Natural killer cell (primary cell): ENCODE results near the gene RAB3IL1. TPM values are rescaled to one million over a fixed set of nuclear protein-coding genes. Genes with fewer than 3 reads are reported as not detected.

Experiments
- ATAC-seq, 3 donors: fragments of 150-1000 bp in 2 of 3; fragments of 200-7000 bp in 1 of 3; cut with Tn5 transposase; 1 replicate in 1 of 3; 2 replicates in 2 of 3; pipeline ENCODE4 v1.10.0; 2021; ENCODE audit warnings: mild to moderate bottlenecking in 2 of 3, moderate library complexity in 2 of 3
- DNase-seq, 2 donors: peaks; one replicate each; pipeline versions ENCODE4 v3.0.0 to v3.0.0-alpha.2; 2013 to 2021; ENCODE audit warnings: mixed read lengths in 1 of 2
- H3K27ac ChIP-seq: one replicate; pipeline ENCODE4 v1.5.1; 2013; ENCODE audit warnings: mild to moderate bottlenecking, low read length
- H3K27me3 ChIP-seq: one replicate; pipeline ENCODE4 v1.6.1; 2013; ENCODE audit warnings: low read length; ENCODE audit not compliant: control insufficient read depth, insufficient read depth
- H3K36me3 ChIP-seq: one replicate; pipeline ENCODE4 v1.6.1; 2013; ENCODE audit warnings: low read length; ENCODE audit not compliant: control insufficient read depth, insufficient read depth
- H3K4me1 ChIP-seq: one replicate; pipeline ENCODE4 v1.6.1; 2013; ENCODE audit warnings: low read length; ENCODE audit not compliant: control insufficient read depth, insufficient read depth
- H3K4me3 ChIP-seq: one replicate; pipeline ENCODE4 v1.5.1; 2013; ENCODE audit warnings: low read length
- H3K9me3 ChIP-seq: one replicate; pipeline ENCODE4 v1.6.1; 2013; ENCODE audit warnings: low read length; ENCODE audit not compliant: control insufficient read depth, insufficient read depth
- H3K27ac Mint-ChIP-seq, 2 donors: one replicate each; pipeline ENCODE4 v1.8.0; 2022; ENCODE audit warnings: mild to moderate bottlenecking in 2 of 2, mixed read lengths in 2 of 2, moderate library complexity in 1 of 2
- H3K27me3 Mint-ChIP-seq, 2 donors: one replicate each; pipeline ENCODE4 v1.8.0; 2022; ENCODE audit warnings: low read depth in 2 of 2, mixed read lengths in 2 of 2
- H3K36me3 Mint-ChIP-seq: one replicate; pipeline ENCODE4 v1.8.0; 2022; ENCODE audit warnings: mixed read lengths
- H3K4me1 Mint-ChIP-seq, 2 donors: one replicate each; pipeline ENCODE4 v1.8.0; 2022; ENCODE audit warnings: mixed read lengths in 2 of 2
- H3K4me3 Mint-ChIP-seq: one replicate; pipeline ENCODE4 v1.8.0; 2022; ENCODE audit warnings: mild to moderate bottlenecking, moderate library complexity, mixed read lengths
- H3K9me3 Mint-ChIP-seq, 2 donors: one replicate each; pipeline ENCODE4 v1.8.0; 2022; ENCODE audit warnings: mixed read lengths in 2 of 2
- WGBS: methylation state at CpG from one replicate; pipeline ENCODE4 v1.1.7; 2013; ENCODE audit warnings: missing lambda C conversion rate; ENCODE audit not compliant: insufficient coverage; 5-methylcytosine and 5-hydroxymethylcytosine counted together
- intact Hi-C: fragments of 100-400 bp; cut with micrococcal nuclease; formaldehyde crosslinking; loops from one replicate; pipeline ENCODE4 v1.14.2; 2022
- total RNA-seq, 4 donors: library from RNA; stranded (reverse); fragments of 120-200 nt in 1 of 4; gene quantifications; one replicate each; pipeline versions ENCODE4 v1.2.3 to v1.2.4, GENCODE V29; 2013 to 2022
- TF ChIP-seq, protein P1 (sequence below): fragments of 200-600 bp; IDR thresholded peaks from one replicate; pipeline ENCODE4 v1.8.0; 2022; ENCODE audit warnings: antibody characterized with exemption

Gene RAB3IL1
- total RNA-seq, 3 donors from 2014 or later (not counting 1 experiment from before 2014, with no cell fraction given): not detected

DNA sequence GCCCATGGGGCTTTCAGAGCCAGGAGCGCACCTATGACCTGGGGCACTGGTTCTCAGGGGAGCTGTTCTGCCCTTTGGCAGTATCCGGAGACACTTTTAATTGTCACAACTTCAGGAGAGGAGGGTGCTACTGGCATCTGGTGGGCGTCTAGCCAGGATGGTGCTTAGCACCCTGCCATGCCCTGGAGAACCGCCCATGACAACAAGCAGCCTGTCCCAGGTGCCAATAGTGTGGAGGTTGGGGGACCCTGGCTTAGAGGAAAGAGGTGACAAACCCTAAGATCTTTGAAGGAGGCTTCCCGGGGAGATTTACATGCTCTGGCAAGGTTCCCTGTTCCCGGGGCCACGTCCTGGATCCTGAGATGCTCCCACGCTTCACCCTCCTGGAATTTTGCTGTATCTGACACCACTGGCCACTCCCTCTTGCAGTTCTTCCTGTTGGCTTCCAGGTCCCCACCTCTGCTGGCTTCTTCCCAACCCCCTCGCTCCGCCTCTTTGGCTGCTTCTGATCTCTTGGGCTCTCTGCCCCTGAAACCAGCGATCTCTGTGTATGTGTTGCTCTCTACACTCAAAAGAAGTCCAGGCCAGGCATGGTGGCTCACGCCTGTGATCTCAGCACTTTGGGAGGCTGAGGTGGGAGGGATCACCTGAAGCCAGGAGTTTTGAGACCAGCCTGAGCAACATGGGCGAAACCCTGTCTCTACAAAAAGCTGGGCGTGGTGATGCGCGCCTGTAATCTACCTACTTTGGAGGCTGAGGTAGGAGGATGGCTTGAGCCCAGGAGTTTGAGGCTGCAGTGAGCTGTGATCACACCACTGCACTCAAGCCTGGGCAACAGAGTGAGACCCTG is 57.1 kb downstream of the RAB3IL1 start:
- H3K4me1 Mint-ChIP-seq: no peaks in the 10 kb centered on the region
- DNase-seq (no peak), ATAC-seq (no peak)
- Histone ChIP-seq H3K4me3 (no peak overlapping the region), H3K27me3 (no peaks in the 10 kb centered on the region), H3K4me1 (no peaks in the 10 kb centered on the region), H3K36me3 (no peaks in the 10 kb centered on the region), H3K9me3 (no peaks in the 10 kb centered on the region), H3K27ac (no peak overlapping the region)
- H3K27ac Mint-ChIP-seq: no peak overlapping the region
- H3K9me3 Mint-ChIP-seq: no peaks in the 10 kb centered on the region
- intact Hi-C loops: no loop called here
- H3K27me3 Mint-ChIP-seq: no peaks in the 10 kb centered on the region
- no peaks in the 10 kb centered on the region for H3K36me3 Mint-ChIP-seq
- 96% methylated on average over 16 of the region's 16 CpGs for WGBS
- no peak overlapping the region for H3K4me3 Mint-ChIP-seq
- TF ChIP-seq, protein P1, sequence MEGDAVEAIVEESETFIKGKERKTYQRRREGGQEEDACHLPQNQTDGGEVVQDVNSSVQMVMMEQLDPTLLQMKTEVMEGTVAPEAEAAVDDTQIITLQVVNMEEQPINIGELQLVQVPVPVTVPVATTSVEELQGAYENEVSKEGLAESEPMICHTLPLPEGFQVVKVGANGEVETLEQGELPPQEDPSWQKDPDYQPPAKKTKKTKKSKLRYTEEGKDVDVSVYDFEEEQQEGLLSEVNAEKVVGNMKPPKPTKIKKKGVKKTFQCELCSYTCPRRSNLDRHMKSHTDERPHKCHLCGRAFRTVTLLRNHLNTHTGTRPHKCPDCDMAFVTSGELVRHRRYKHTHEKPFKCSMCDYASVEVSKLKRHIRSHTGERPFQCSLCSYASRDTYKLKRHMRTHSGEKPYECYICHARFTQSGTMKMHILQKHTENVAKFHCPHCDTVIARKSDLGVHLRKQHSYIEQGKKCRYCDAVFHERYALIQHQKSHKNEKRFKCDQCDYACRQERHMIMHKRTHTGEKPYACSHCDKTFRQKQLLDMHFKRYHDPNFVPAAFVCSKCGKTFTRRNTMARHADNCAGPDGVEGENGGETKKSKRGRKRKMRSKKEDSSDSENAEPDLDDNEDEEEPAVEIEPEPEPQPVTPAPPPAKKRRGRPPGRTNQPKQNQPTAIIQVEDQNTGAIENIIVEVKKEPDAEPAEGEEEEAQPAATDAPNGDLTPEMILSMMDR: no peak

DNA sequence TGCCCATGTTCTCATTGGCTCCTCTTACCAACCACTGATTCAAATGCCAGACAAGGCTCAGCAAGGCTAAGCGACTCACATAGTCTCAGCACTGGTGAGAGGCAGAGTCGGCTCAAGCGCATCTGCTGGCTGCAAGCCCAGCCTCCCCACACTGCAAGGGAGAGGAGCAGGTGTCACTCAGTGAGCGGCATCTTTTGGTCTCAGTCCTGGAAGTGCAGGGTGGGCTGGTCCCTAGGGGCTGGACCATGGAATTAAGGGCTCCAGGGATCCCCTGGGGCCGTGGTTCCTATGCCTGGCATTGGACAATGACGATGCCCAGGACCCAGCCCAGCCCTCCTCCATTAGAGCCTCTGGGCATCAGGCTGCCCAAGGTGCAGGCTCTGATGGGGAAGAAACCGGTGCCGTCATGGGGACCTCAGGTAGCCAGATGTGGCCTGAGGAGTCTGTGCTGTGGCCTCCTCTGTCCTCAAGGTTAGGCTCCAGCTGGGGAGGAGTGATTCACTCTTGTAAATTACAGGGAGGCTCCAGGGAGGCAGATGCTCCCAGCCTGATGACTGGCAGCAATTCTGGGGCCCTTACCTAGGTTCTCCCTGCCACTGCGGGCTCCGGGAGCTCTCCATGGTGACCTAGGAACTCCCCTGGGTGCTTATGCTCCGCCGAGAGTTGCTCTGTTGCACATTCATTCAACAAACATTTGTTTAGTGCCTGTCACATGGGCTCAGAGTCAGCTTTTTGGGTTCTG is 61.3 kb downstream of the RAB3IL1 start:
- TF ChIP-seq, protein P1: no peak
- Histone ChIP-seq H3K9me3 (no peaks in the 10 kb centered on the region), H3K4me1 (no peaks in the 10 kb centered on the region), H3K4me3 (no peak overlapping the region), H3K27ac (no peak overlapping the region), H3K36me3 (no peaks in the 10 kb centered on the region), H3K27me3 (no peaks in the 10 kb centered on the region)
- H3K4me1 Mint-ChIP-seq: no peaks in the 10 kb centered on the region
- no peak overlapping the region for H3K27ac Mint-ChIP-seq
- ATAC-seq (no peak), DNase-seq (no peak)
- H3K27me3 Mint-ChIP-seq: no peaks in the 10 kb centered on the region
- no peak overlapping the region for H3K4me3 Mint-ChIP-seq
- H3K36me3 Mint-ChIP-seq: no peaks in the 10 kb centered on the region
- intact Hi-C loops: no loop called here
- 93% methylated on average over 12 of the region's 12 CpGs for WGBS
- H3K9me3 Mint-ChIP-seq: no peaks in the 10 kb centered on the region

DNA sequence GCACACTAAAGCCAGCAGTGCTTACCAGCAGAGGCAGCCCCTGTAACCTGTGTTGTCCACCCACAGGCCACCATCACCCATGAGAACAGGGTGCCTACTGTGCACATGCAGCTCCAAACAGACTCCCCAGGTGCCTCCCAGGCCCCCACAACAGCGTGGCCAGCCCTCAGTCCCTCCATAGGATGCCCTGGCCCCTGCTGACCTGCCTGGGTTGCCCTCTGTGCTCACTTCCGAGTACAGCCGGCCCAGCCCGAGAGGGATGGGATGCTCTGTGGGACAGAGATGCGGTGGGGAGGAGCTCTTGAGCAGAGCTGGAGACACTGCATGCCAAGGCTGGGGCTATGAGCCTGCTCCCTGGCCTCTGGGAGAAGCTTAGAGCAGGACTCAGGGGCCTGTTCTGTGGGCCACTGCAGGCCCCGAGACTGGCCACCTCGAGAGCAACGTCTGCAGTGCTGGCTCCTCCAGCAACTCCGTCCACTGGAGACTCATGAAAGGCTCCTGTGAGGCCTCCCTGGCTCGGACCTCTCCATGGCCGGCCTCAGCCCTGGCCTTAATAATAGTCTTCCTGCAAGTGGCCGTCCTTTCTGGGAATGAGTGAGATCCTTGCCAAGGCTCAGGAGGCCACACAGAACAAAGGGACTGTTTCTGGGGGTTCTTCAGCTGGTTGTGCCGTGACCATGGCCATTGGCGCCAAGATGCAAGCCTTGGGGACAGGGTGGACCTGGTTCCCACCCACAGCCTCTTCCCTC is 62.2 kb downstream of the RAB3IL1 start:
- intact Hi-C loops: no loop called here
- Mint-ChIP-seq H3K4me1 (no peaks in the 10 kb centered on the region), H3K27ac (no peak overlapping the region), H3K9me3 (no peaks in the 10 kb centered on the region), H3K4me3 (no peak overlapping the region), H3K36me3 (no peaks in the 10 kb centered on the region), H3K27me3 (no peaks in the 10 kb centered on the region)
- no peak overlapping the region for H3K27ac ChIP-seq
- H3K4me1 ChIP-seq: no peaks in the 10 kb centered on the region
- TF ChIP-seq, protein P1: no peak
- H3K9me3 ChIP-seq: no peaks in the 10 kb centered on the region
- DNase-seq: no peak
- H3K27me3 ChIP-seq: no peaks in the 10 kb centered on the region
- 90% methylated on average over 14 of the region's 14 CpGs for WGBS
- H3K4me3 ChIP-seq: no peak overlapping the region
- peaks cover 2% of the 10 kb centered on the region for H3K36me3 ChIP-seq
- ATAC-seq: peak in 1 of 3 donors; percentile 3
